Stomach (tissue), 4 donors: ENCODE measurements around the gene UPP2.

Source experiments
- CTCF ChIP-seq, 7 experiments: fragments of 450-650 bp in 4 of 7; fragments of 200-600 bp in 3 of 7; sonication (generic) in 3 of 7; IDR thresholded peaks; one replicate each; pipeline ENCODE4 v1.5.1; 2016 to 2019; ENCODE audit warnings: antibody characterized with exemption in 7 of 7, control low read depth in 2 of 7, mild to moderate bottlenecking in 1 of 7
- EP300 ChIP-seq: sonication (generic); formaldehyde crosslinking; IDR thresholded peaks from one replicate; pipeline ENCODE4 v1.6.1; 2017; ENCODE audit warnings: antibody characterized with exemption
- POLR2A ChIP-seq, 4 donors: fragments of 450-650 bp; IDR thresholded peaks; one replicate each; pipeline ENCODE4 v1.6.1; 2016; ENCODE audit warnings: antibody characterized with exemption in 4 of 4, control low read depth in 2 of 4, mild to moderate bottlenecking in 1 of 4, moderate library complexity in 1 of 4
- POLR2AphosphoS5 ChIP-seq, 3 donors: sonication (generic); formaldehyde crosslinking; IDR thresholded peaks; one replicate each; pipeline ENCODE4 v1.6.1; 2016; ENCODE audit warnings: antibody characterized with exemption in 3 of 3

- TF ChIP-seq POLR2AphosphoS5 (IDR thresholded peaks at IDR 0.05) (no peak), CTCF (IDR thresholded peaks at IDR 0.05) (no peak), POLR2A (IDR thresholded peaks at IDR 0.05) (no peak), EP300 (no peak)
Observed at GRCh38 chr2:158095269-158095668, 6.4 kb upstream of the UPP2 start.
